HG03135 (cell line): ENCODE results near the gene SPPL3.
"Not testable (repeated sequence)": the region's sequence is repeated elsewhere in the genome, so short reads cannot be mapped to it uniquely, and the experiment has no call there.

Source experiments
- ATAC-seq: cut with Tn5 transposase; IDR thresholded peaks from one replicate; pipeline ENCODE4 v1.9.1; 2021; ENCODE audit warnings: mild to moderate bottlenecking, moderate library complexity; ENCODE audit not compliant: unreplicated experiment

The SPPL3 gene

GRCh38 chr12:120754792-120755191 is 149.4 kb downstream of the SPPL3 start:
- ATAC-seq = no peak

GRCh38 chr12:120751389-120751788 is 152.8 kb downstream of the SPPL3 start:
- no peak for ATAC-seq

- ATAC-seq = no peak
Observed at GRCh38 chr12:120750806-120751205, 153.4 kb downstream of the SPPL3 start.

- ATAC-seq = no peak
Observed at GRCh38 chr12:120749256-120749655, 154.9 kb downstream of the SPPL3 start.

- ATAC-seq = no peak
Observed at GRCh38 chr12:120748242-120748641, 155.9 kb downstream of the SPPL3 start.

- ATAC-seq = no peak
Observed at GRCh38 chr12:120744922-120745493, 159.2 kb downstream of the SPPL3 start.

GRCh38 chr12:120741476-120742421 is 162.4 kb downstream of the SPPL3 start:
- ATAC-seq = no peak

GRCh38 chr12:120740871-120741270 is 163.3 kb downstream of the SPPL3 start:
- no peak for ATAC-seq

- no peak for ATAC-seq
Observed at GRCh38 chr12:120739821-120740613, 164.1 kb downstream of the SPPL3 start.

GRCh38 chr12:120739031-120739762 is 165.0 kb downstream of the SPPL3 start:
- ATAC-seq = no peak

- no peak for ATAC-seq
Observed at GRCh38 chr12:120738252-120739030, 165.7 kb downstream of the SPPL3 start.

- no peak for ATAC-seq
Observed at GRCh38 chr12:120737557-120738251, 166.5 kb downstream of the SPPL3 start.

- ATAC-seq = no peak
Observed at GRCh38 chr12:120736404-120737331, 167.5 kb downstream of the SPPL3 start.

- no peak for ATAC-seq
Observed at GRCh38 chr12:120735181-120735580, 169.0 kb downstream of the SPPL3 start.

GRCh38 chr12:120734210-120734609 is 169.9 kb downstream of the SPPL3 start:
- no peak for ATAC-seq

GRCh38 chr12:120733574-120733973 is 170.6 kb downstream of the SPPL3 start:
- ATAC-seq = no peak

GRCh38 chr12:120732198-120732597 is 172.0 kb downstream of the SPPL3 start:
- not testable (repeated sequence) for ATAC-seq

- ATAC-seq = no peak
Observed at GRCh38 chr12:120726961-120727360, 177.2 kb downstream of the SPPL3 start.

GRCh38 chr12:120726510-120726793 is 177.7 kb downstream of the SPPL3 start:
- ATAC-seq = no peak
